Measurements from ENCODE around the gene DLGAP3. TPM values are rescaled to one million over a fixed set of nuclear protein-coding genes. Genes with fewer than 3 reads are reported as not detected.
A peak's percentile ranks its signal among the peaks of the same experiment; 100 is the strongest.

DLGAP3 gene
- total RNA-seq, 1 experiment from 2014 or later: 9.2 TPM

DNA sequence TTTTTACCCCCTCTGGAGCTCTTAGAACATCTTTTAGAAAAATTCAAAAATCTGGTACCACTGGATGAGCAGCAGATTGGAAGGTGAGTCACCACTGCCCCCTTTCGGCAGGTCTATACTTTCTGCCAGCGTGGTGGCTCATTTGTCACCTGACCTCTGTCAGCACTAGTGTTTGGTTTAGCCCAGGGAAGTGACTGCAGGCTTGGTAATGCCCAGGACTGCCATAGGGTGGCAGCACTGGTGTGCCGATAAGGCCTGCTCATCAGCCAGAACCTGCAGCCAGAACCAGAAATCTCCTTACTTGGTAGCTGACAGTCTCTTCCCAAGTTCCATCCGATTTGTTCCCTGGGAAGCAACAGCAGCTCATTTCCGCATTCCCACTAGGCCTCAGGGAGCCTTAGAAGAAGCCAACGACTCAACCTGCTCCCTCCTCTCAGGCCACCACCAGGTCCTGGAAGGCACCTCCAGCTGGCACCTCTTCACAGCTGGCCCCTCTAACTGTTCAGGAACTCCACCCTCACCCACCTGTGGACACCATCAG is 76.7 kb downstream of the DLGAP3 start:
- Histone ChIP-seq H3K4me3 (ENCODE audit: insufficient read depth, low read depth, low read length) (no peak overlapping the region), H3K36me3 (replicated peaks; ENCODE audit: control insufficient read depth, insufficient read depth, low read length) (peaks cover 9% of the 10 kb centered on the region), H3K27me3 (ENCODE audit: control insufficient read depth, insufficient read depth, low read length) (no peaks in the 10 kb centered on the region)
- peak; percentile 91 for DNase-seq

DNA sequence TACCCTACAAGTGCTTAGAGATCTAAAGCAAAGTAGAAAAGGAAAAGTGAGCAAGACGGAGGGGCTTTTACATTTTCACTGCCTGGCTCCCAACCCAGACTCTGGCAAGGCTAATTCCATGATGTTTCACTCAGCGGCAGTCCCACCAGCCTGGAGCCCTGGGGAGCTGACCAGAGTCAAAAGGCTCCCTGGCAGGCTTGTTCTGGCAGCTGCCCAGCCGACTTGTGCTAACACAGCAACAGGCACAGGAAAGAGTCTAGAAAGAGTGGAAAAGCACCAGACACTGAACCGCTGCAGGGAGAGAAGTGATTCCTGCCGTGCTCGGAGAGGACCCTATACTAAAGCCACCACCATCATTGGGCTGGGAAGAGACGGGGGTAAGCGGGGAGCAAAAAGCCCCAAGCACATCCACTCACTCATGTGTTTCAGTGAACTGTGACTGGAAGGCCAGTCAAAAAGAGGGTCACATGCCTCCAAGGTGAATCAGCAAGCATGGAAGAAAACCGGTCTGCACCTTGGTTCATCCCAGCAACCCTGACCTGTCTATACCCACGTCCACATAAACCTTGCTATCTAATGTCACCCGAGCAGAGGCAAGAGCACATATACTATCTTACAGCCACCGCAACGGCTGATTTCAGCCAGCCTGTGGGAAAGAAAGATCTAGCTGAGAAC is 77.9 kb downstream of the DLGAP3 start:
- Histone ChIP-seq H3K4me3 (ENCODE audit: insufficient read depth, low read depth, low read length) (no peak overlapping the region), H3K27me3 (ENCODE audit: control insufficient read depth, insufficient read depth, low read length) (no peaks in the 10 kb centered on the region), H3K36me3 (replicated peaks; ENCODE audit: control insufficient read depth, insufficient read depth, low read length) (peaks cover 9% of the 10 kb centered on the region)
- no peak for DNase-seq

DNA sequence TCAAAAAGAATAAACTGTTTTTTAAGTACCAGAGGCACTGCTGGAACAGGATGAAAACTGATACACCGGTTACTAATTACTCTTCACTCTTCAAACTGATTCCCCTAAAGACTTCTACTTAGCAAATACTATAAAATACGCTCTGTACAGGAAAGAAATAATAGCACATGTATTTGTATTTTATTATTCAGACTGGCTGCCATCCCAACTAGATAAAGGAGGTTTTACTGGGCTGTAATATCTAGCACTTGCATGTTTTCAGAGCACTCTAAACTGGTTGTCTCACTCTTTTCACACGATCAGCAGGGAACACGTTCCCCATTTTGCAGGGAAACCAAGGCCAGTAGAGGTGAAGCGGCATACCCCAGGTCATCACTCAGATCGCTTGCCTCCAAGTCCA is 79.1 kb downstream of the DLGAP3 start:
- peaks cover 7% of the 10 kb centered on the region for H3K36me3 ChIP-seq (replicated peaks; ENCODE audit: control insufficient read depth, insufficient read depth, low read length)
- DNase-seq: no peak
- H3K4me3 ChIP-seq (ENCODE audit: insufficient read depth, low read depth, low read length): no peak overlapping the region
- H3K27me3 ChIP-seq (ENCODE audit: control insufficient read depth, insufficient read depth, low read length): no peaks in the 10 kb centered on the region

DNA sequence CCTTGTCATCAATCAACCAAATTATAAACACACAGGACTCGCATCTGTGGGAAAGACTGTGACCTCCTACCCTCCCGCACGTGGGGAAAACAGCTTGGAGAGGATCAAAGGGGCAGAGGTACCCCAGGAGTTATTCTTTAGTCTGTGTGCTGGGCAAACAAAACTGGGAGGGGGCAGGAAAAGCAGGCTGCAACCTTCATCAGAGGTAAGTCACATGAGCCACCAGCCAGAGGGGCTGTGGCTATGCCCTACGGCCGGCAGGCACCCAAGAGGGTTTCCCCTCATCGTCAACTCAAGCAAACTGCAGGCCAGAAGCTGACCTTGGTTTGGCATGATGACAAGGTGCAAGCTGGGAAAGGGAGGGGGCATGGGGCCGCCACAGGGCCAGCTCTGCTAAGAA is 82.4 kb downstream of the DLGAP3 start:
- no peaks in the 10 kb centered on the region for H3K27me3 ChIP-seq (ENCODE audit: control insufficient read depth, insufficient read depth, low read length)
- DNase-seq: no peak
- no peaks in the 10 kb centered on the region; the same call in 1 of the 2 replicates for H3K36me3 ChIP-seq (replicated peaks; ENCODE audit: control insufficient read depth, insufficient read depth, low read length)
- no peak overlapping the region for H3K4me3 ChIP-seq (ENCODE audit: insufficient read depth, low read depth, low read length)

GRCh38 chr1:34846265-34846664 is 83.2 kb downstream of the DLGAP3 start:
- no peaks in the 10 kb centered on the region; the same call in 1 of the 2 replicates for H3K36me3 ChIP-seq (replicated peaks; ENCODE audit: control insufficient read depth, insufficient read depth, low read length)
- H3K27me3 ChIP-seq (ENCODE audit: control insufficient read depth, insufficient read depth, low read length): no peaks in the 10 kb centered on the region
- no peak overlapping the region for H3K4me3 ChIP-seq (ENCODE audit: insufficient read depth, low read depth, low read length)
- no peak for DNase-seq

DNA sequence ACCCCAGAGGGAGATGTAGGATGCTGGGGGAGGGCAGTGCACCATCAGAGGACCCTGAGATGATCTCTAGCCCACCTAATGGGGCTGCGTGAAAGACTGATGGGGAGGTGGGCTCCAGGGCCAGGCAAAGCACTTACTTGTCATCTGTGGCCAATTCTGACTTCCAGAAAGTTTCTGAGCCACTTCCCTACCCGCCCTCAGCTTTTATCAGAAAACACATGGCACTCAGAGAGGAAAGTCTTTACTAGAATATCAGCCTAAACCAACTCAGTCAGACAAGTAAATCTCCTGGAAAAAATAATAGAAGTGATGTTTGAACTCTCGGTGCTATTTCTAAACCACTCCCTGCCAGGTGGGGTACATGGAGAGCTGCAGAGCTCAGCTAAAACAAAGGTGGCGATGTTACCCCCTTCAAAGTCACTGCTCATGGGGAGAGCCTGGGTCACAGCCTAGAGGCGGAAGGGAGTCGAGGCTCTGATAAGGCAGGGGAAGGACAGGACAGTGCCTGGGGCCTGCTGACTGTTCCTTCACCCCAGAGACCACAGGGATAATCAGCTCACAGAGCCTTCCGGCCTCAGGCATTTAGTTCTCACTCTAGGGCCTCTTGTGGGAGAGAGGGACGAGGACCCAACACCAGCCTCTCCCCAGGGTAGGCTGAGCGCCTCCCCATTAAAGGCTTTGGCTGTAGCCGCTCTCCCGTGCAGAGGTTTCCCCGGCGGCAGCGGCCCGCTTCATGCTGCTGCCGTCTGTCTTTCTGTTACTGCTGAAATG is 84.1 kb downstream of the DLGAP3 start:
- Histone ChIP-seq H3K27me3 (ENCODE audit: control insufficient read depth, insufficient read depth, low read length) (no peaks in the 10 kb centered on the region), H3K4me3 (ENCODE audit: insufficient read depth, low read depth, low read length) (no peak overlapping the region), H3K36me3 (replicated peaks; ENCODE audit: control insufficient read depth, insufficient read depth, low read length) (no peaks in the 10 kb centered on the region)
- peak; percentile 57 for DNase-seq

- H3K36me3 ChIP-seq (replicated peaks; ENCODE audit: control insufficient read depth, insufficient read depth, low read length): no peaks in the 10 kb centered on the region
- H3K27me3 ChIP-seq (ENCODE audit: control insufficient read depth, insufficient read depth, low read length): no peaks in the 10 kb centered on the region
- peak; percentile 51 for DNase-seq
- no peak overlapping the region for H3K4me3 ChIP-seq (ENCODE audit: insufficient read depth, low read depth, low read length)
These were observed 85.2 kb downstream of the DLGAP3 start for GRCh38 chr1:34844252-34844634.

DNA sequence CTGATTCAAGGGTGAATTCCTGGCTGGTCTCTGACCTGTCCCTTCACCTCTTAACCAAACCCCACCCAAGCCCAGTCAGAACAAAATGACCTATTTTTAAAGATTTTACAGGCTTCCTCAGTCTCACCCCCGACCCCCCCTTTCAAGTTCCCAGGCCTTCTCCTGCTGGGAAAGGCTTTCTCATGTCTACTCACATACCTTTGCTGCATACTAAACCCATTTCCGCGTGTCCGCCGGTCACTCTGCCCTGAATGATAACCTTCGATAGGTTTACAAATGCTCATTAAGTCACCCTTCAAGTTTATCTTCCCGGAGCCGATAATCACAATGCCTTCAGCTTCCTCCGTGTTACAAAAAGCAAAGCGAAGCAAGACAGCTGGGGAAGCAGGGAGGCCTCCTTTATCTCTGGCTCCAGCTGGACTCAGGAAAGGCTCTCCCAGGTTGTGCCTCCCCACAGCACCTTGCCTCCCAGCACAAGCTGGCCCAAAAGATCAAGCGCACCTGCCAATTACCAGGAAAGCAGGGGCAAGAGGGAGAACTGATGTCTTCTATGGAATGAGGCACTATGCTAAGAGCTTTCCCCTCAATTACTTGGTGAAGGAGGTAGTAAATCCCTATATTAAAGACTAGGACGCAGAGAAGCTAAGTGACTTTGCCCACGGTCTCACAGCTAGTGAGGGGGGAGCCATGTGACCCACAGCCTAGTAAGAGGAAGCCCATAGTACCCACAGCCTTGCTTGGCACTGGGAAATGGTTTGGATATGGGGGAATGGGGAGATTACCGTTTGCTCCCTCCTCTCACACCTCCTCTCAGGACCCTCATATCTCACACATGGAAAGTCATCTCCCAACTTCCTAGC is 85.8 kb downstream of the DLGAP3 start:
- H3K4me3 ChIP-seq (ENCODE audit: insufficient read depth, low read depth, low read length): no peak overlapping the region
- DNase-seq: no peak

GRCh38 chr1:34842952-34843371 is 86.5 kb downstream of the DLGAP3 start:
- no peak for DNase-seq
- Histone ChIP-seq H3K36me3 (replicated peaks; ENCODE audit: control insufficient read depth, insufficient read depth, low read length) (no peaks in the 10 kb centered on the region), H3K4me3 (ENCODE audit: insufficient read depth, low read depth, low read length) (no peak overlapping the region), H3K27me3 (ENCODE audit: control insufficient read depth, insufficient read depth, low read length) (no peaks in the 10 kb centered on the region)

More for the DNA sequence above, 85.8 kb downstream of the DLGAP3 start:
- H3K27me3 ChIP-seq (ENCODE audit: control insufficient read depth, insufficient read depth, low read length): no peaks in the 10 kb centered on the region
- no peaks in the 10 kb centered on the region for H3K36me3 ChIP-seq (replicated peaks; ENCODE audit: control insufficient read depth, insufficient read depth, low read length)

DNA sequence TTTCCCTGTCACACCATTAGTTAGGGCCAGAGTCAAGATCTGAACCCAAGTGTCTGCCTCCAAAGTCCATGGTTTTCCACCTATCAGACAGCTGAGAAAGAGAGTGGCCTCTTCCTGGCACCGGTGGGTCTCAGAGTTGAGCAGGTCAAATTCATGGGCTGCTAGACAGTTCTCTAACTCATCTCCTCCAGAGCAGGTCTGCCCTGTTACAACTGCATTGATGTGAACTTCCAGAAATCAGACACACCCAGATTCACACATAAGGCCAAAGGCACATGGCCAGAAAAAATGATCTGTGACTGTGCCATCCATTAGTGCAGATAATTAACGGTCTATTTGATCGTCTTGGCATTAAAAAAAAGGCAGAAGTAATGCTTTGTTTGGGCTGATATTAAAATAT is 87.4 kb downstream of the DLGAP3 start:
- Histone ChIP-seq H3K36me3 (replicated peaks; ENCODE audit: control insufficient read depth, insufficient read depth, low read length) (no peaks in the 10 kb centered on the region), H3K4me3 (ENCODE audit: insufficient read depth, low read depth, low read length) (no peak overlapping the region), H3K27me3 (ENCODE audit: control insufficient read depth, insufficient read depth, low read length) (no peaks in the 10 kb centered on the region)
- no peak for DNase-seq

DNA sequence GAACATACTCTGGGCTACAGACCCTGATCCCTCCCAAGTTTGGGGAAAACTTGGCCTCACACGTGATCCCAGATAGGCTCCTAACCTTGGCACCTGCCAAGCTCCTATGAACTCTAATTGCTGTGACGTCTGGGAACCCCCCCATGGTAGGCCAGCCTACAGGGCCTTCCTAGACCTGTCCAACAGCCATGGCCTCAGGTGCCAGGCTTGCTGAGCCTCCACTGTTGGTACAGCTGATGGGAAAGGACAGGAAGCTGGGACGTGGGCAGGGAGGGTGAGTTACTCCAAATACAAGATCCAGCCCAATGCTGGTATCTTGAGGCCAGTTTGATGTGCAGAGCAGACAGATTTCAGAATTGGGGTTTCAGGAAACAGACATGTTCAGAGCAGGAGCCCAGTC is 89.0 kb downstream of the DLGAP3 start:
- no peak for DNase-seq
- Histone ChIP-seq H3K4me3 (ENCODE audit: insufficient read depth, low read depth, low read length) (no peak overlapping the region), H3K27me3 (ENCODE audit: control insufficient read depth, insufficient read depth, low read length) (no peaks in the 10 kb centered on the region), H3K36me3 (replicated peaks; ENCODE audit: control insufficient read depth, insufficient read depth, low read length) (no peaks in the 10 kb centered on the region)

DNA sequence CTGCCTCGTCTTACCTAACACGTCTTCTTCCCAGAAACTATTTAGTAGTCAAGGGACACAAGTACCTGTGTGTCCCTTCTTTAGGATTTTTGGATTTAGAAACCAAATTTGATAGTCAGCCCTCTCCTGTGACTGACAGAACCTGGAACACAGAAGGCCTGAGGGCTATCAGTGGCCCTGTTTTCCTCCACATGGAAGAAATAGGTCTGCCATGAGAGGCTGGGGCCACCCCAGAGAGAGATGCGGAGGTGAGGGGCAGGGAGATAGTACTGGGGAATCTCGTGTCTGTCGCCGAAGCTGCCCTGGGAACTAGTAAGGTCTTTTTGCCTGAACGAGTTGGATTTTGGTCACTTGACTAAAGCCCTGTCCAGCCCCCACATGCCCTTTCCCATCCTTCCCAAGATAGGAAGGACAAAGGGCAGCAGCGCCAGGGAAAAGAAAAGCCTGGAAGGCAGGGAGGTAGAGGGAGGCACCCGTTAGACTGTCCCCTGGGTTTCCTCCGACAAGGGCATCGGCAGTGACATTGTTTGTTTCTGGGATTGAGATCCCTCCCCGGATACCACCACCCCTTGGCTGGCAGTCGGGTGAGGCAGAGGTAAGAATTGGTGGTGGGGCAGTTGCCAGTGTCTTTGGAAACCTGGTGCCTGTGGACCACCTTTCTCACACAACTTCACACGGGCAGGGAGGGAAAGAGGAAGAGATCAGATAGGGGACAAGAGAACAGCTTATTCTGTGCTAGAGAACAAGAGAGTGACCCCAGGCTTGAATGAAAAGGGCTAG is 89.7 kb downstream of the DLGAP3 start:
- no peaks in the 10 kb centered on the region for H3K36me3 ChIP-seq (replicated peaks; ENCODE audit: control insufficient read depth, insufficient read depth, low read length)
- DNase-seq: no peak
- no peak overlapping the region for H3K4me3 ChIP-seq (ENCODE audit: insufficient read depth, low read depth, low read length)
- no peaks in the 10 kb centered on the region for H3K27me3 ChIP-seq (ENCODE audit: control insufficient read depth, insufficient read depth, low read length)

GRCh38 chr1:34833711-34834110 is 95.7 kb downstream of the DLGAP3 start:
- Histone ChIP-seq H3K4me3 (ENCODE audit: insufficient read depth, low read depth, low read length) (no peak overlapping the region), H3K27me3 (ENCODE audit: control insufficient read depth, insufficient read depth, low read length) (no peaks in the 10 kb centered on the region), H3K36me3 (replicated peaks; ENCODE audit: control insufficient read depth, insufficient read depth, low read length) (no peaks in the 10 kb centered on the region)
- DNase-seq: no peak

DNA sequence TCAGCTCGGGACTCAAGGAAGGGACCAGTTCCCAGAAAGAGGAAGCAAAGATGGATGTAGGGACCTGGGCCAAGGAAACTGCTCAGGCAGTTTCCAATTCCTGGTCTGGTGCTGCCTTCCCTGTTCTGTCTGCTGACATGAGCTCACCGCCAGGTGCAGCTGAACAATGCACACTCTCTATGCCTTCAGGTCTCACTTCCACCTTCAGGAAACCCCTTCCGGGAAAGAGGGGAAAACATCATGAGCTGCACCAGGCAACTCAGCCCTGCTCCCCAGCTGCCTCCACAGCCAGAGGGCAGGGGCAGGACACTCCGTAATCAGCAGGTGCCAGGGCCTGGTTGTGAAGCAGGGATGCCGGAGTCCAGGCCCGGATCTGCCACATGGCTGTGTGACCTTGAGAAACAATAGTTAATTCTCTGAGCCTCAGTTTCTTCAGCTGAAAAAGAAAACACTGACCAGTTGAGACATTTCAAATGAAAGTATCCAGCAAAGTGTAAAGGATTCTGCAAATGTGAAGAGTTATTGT is 97.7 kb downstream of the DLGAP3 start:
- no peak overlapping the region for H3K4me3 ChIP-seq (ENCODE audit: insufficient read depth, low read depth, low read length)
- DNase-seq: no peak
- H3K27me3 ChIP-seq (ENCODE audit: control insufficient read depth, insufficient read depth, low read length): peaks cover 1% of the 10 kb centered on the region; the same call in 1 of the 2 replicates
- H3K36me3 ChIP-seq (replicated peaks; ENCODE audit: control insufficient read depth, insufficient read depth, low read length): no peaks in the 10 kb centered on the region

Measured in H7 (cell line).